COLO668 (cell line): ENCODE data around the gene LCE7A.

Experiments
- DNase-seq: peaks from one replicate; lab custom pipeline; 2025; ENCODE audit not compliant: unreplicated experiment; lab: John Stamatoyannopoulos, UW

The LCE7A gene

DNA sequence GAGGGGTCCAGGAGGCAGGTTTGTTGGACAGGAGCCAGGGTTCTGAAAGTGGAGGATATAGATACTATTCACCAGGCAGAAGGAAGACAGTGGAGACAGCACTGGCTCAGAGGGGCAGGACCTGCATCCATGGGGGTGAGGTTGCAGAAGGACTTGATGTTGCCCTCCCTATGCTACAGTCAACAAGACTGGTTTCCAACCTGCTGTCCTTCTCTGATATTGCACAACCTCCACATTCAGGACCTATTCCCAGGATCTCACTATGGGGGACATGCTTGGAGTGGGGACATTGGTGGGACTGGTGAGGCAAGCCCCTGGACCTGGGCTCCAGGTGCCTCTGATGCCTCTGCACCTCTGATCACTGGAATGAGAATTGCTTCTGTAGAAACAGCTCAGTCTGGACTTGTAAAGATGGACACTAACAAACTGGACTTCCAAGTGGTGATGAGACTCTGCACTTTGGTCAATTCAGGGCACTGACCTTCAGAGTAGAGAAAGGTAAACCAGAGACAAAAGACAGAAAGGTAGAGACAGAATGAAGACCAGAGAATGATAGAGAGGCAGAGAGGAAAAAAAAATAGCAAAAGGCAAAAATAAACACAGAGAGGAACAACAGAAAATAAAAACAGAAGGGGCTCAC, 19.9 kb downstream of the LCE7A start:
- no peak for DNase-seq

DNA sequence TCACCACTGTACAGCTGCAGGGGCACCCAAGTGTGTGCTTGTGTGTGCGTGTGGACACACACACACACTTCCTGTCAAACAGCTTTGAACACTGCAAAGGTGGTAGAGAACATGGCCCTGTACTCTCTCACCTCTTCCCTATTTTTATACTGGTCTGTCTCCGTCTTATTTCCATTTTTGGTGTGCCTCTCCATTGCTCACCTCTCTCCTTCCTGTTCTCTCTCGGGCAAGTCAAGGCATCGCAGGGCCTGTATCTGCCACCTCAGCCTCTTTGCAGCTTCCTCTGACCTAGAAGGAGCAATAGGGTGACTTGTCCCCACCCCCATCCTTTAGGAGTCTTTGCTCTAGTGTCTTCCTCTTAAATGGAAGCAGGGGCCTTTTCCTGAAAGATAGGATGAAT, 20.5 kb downstream of the LCE7A start:
- DNase-seq: no peak

DNA sequence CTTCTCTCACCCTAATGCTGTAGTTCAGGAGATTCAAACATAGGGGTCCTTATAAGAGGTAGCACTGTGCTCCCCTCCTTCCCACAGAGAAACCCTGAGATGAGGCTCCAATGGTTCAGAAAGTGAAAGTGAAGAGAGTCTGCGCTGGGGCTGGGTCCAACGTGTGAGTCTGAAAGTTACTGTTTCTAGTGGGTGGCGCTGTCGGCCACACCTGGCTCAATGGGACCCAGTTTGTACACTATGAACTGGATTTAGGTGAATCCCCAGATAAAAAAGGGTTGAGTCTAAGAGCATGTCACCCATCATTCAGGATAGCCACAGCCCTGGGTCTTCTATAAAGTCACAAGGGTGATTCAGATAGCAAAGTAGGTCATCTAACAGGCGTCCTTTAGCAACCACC, 21.1 kb downstream of the LCE7A start:
- no peak for DNase-seq

DNA sequence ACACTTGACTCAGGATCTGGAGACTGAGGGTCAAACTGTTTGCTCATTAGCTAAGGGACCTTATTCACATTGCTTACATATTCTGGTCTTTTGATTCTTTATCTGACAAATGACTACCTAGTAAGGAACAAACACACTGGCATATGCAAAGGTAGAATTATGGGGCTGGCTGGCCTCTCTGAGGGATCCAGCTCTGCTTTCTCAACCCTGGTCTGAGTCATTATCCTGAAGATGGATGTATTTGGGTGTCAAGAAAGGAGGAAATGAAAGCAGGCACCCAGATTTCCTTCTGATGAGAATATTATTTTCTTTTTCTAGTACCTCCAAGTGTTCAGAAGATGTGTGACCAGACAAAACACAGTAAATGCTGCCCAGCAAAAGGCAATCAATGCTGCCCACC, 24.3 kb downstream of the LCE7A start:
- DNase-seq: no peak

GRCh38 chr1:152884506-152884905, 24.7 kb downstream of the LCE7A start:
- no peak for DNase-seq

DNA sequence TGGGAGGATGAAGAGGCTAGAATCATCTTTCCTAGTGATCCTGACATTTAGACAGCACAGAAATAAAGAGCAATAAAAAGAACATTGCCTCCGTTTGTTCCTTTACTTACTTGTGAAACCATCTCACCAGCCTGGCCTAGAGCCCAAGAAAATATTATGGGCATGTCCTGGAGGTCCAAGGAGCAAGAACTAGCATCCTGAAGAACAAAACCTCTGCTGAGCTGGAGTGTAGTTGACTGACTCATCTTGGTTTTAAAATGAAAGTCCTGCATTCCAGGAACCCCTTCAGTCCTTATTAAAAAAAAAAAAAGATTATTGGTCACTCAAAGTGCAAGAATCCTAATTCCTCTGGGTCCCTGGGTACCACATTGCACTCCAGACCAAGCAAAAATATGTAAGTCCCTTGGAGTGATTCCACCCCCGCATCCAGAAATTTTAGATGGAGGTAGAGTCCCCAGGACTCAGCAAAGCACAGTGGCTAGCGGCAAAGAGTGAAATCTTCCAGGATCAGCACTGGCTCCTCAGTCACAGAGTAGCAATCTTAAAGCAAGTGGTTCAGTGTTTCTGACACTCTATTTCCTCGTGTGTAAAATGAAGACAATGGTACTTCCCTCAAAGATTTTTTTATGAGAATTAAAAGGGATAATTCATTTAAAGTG, 25.3 kb downstream of the LCE7A start:
- DNase-seq: no peak

DNA sequence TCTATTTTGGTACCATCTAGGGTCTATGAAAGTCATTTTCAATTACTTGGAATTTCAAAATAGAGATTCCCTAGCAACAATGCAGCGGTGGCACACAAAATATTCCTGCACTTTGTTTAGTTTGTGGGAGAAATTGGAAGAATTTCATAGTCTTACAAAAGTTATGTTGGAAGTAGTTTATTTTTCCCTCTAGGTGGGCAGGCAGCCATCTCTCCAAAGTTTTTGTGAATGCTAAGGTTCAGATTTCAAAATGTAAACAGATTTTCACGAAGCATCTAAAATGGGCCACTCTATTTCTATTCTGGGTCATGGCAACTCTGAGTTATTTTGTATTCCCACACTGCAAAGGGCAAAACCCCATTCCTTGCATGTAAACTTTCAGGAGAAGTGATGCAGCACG, 26.3 kb downstream of the LCE7A start:
- DNase-seq: no peak

GRCh38 chr1:152886758-152887409, 27.1 kb downstream of the LCE7A start:
- no peak for DNase-seq

DNA sequence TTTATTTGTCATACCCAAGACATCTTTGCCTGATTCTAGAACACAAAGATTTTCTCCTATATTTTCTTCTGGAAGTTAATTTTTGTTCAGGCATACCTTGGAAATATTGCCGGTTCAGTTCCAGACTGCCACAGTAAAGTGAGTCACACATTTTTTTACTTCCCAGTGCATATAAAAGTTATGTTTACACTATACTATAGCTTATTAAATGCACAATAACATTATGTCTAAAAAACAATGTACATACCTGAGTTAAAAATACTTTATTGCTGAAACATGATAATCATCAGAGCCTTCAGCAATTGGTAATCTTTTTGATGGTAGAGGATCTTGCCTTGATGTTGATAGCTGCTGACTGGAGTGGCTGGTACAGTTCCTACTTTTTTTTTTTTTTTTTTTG, 28.3 kb downstream of the LCE7A start:
- DNase-seq: no peak

DNA sequence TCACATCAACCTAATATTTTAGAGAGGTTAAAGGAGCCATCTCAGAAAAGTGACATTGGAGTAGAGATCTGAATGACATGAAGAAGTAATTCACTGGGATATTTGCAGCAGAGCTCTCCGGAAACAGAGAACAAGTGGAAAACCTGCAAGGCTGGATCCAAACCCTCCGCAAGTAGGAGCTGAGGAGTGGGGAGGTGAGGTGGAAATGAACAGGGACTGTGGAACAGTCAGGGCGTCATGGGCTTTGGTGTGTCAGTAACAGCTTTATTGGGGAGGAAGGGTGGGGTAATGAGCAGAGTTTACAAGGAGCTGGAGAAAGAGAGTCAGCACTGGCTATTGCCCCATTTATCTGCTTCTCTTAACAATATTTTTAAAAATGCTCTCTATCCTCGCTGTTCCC, 39.2 kb downstream of the LCE7A start:
- DNase-seq: no peak

DNA sequence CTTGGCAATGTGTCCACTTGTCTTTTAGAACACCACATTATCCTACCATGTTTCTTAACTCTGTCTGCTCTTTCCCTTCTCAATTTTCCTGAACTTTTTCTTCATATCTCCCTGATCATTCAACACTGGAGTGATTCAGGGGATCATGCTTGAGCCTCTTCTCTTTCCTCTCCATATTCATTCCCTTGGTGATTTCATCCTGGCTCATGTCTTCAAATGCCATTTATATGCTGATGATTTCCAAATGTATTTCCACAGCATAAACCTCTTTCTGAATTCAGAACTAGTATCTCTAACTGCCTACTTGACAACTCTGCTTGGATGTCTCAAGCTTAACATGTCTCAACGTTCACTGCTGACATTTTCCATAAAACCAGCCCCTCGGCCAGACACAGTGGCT, 40.1 kb downstream of the LCE7A start:
- no peak for DNase-seq

- no peak for DNase-seq
Observed at GRCh38 chr1:152901631-152902030, 41.8 kb downstream of the LCE7A start.

- no peak for DNase-seq
Observed at GRCh38 chr1:152902636-152903035, 42.8 kb downstream of the LCE7A start.

GRCh38 chr1:152904688-152905440, 45.1 kb downstream of the LCE7A start:
- no peak for DNase-seq

DNA sequence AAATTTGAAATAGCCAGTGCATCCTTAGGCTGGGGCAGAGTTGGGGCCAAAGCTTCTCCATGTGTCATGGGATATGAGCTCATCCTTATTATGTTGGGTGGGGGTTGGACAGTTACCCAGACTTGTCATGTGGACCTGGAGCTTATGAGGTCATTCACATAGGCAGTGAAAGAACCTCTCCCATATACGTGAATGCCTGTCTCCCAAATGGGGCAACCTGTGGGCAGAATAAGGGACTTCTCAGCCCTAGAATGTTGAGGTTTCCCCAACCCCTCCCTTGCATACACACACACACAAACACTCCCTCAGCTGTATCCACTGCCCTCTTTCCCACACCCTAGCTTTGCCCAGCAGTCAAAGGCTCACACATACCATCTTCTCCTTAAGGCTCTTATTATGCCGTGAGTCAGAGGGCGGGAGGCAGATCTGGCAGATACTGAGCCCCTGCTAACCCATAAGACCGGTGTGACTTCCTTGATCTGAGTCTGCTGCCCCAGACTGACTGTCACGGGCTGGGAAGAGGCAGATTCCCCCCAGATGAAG, 46.3 kb downstream of the LCE7A start:
- DNase-seq: no peak

DNA sequence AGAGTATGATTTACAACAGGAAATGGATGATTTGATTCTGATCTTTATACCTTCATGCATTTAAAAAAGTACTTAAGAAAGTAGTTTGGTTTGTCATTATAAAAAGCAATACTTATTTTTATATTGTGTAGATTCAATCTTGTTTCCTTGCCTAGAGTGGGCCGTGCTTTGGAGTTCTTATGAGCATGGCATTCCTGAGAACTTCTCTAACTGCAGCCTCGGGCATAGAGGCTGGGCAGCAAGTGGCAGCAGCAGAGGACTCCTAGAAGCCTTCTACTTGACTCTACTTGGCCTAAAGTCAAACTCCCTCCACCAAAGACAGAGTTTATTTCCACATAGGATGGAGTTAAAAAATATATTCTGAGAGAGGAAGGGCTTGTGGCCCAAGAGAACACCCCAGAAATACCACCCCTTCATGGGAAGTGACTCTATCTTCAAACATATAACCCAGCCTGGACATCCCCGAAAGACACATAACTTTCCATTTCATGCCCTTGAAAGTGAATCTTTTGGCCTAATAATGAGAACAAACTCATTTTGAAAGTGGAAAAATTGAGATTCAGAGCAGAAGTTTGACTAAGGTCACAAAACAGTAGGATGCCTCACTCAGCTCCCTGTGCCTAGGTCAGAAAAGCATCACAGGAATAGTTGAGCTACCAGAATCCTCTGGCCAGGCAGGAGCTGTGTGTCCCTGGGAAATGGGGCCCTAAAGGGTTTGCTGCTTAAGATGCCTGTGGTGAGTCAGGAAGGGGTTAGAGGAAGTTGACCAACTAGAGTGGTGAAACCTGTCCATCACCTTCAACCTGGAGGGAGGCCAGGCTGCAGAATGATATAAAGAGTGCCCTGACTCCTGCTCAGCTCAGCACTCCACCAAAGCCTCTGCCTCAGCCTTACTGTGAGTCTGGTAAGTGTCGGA, 48.1 kb downstream of the LCE7A start, which contains the start of gene IVL:
TSS of gene IVL (plus strand) at position 861 of the 916 bp plus-strand sequence. CDS start 1,252 bp downstream, outside the sequence.
- DNase-seq: no peak

DNA sequence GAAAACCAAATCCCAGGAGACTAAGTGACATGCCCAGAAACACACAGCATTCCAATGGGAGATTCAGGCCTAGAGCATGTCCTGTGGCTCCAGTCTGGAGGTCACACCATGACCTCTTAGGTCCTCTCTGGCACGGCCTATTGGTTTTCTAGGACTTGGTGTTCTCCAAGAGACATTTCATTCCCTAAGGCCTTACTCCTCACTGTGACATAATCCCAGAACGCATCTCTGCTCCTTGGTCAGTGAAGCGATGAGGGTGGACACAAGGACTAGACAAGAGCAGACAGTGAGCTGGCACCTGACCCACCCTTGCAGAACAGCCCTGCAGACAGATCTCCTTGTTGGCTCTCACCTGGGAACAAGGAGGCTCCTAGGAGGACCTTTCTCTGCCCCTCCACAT, 49.4 kb downstream of the LCE7A start:
- no peak for DNase-seq
